ENCODE data around the gene C4B.
"Not testable (repeated sequence)": the region's sequence is repeated elsewhere in the genome, so short reads cannot be mapped to it uniquely, and the experiment has no call there.

C4B gene

DNA sequence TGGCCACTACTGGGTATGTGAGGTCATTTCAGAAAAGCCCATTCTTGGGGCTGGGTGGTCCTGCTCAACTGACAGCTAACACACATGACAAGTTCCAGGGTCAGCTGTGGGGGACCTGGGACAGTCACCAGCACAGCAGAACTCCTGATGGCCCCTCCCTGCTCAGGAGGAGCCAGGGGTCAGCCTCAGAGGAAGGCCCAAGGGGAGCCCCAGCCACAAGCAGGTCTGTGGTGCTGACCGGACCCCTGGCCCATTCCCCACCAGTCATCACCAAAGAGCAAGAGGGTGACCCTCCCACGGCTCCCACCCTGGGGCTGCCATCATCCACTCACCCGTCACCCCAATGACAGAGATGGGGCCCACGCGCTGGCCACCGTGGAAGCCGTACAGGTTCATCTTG lies 41.7 kb downstream of the C4B start:
- DNase-seq, result no peak

DNA sequence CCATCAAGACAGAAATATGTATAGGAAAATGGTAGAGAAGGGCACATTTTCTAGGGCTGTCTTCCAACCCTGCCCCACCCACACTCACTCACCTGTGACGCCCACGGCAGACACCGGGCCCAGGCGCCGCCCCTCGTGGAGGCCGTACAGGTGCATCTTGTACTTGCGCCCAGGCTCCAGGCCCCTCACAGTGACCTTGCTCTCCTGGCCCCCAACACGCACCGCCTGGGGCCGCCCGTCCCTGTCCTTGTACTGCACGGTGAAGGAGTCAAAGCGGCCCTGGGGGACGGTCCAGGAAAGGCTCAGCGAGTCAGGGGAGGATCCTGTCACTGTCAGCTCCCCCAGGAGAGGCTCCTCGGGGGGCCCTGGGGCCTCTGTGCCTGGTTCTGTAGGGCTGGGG lies 43.4 kb downstream of the C4B start:
- DNase-seq, result no peak

DNA sequence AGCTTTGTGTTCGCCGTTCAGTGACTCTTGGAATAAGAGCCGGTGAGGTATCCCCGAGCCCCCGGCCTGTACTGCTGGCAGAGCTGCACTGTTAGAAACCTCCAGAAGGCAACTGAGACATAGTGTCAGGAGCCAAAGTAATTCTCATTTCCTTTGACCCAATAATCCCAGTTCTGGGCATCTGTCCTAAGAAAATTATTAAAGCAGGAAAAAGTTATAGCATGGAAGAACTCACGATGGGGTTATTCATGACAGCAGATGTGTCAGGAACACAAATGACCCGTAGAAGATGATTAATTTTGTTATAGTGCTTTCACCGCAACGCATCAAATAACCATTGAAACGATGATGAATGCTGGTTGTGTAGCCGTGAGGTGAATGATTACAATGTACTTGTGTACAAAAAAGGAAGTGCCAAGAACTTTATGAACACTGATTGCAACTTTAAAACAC lies 43.9 kb downstream of the C4B start:
- no peak for DNase-seq

DNA sequence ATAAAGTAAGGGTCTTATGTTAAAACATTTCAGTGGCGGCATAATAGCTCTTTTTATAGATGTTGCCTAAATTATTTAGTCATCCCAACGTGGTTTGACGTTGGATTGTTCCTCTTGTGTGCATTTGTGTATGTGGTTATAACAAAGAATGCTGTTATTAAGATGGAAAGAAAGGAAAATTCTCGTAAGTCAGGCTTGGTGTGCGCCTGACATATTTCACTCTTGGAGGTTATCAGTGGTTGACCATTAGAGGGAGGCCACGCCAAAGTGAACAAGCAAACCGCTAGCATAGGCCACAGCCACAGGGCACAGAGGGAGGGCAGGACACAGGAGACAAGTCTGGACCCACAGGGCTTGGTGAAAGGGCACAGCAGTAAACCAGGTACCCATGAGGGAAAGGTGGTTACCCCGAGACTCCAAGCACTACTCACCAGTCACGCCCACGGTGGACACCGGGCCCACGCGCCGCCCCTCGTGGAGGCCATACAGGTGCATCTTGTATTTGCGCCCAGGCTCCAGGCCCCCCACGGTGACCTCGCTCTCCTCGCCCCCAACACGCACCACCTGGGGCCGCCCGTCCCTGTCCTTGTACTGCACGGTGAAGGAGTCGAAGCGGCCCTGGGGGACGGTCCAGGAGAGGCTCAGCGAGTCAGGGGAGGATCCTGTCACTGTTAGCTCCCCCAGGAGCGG lies 46.5 kb downstream of the C4B start:
- no peak for DNase-seq

DNA sequence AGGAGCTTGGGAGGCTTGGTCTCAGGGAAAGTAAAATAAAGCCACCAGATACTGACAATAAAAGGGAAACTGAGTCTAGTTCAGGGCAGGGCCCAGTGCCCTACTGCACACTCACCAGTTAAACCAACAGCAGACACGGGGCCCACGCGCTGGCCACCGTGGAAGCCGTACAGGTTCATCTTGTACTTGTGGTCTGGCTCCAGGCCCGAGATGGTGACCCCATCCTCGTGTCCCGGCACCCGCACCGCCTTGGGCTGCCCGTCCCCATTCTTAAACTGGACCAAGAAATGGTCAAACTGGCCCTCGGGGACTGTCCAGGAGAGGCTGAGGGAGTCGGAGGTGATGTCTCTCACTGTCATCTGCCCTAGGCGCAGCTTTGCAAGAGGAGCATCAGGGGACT lies 50.1 kb downstream of the C4B start:
- DNase-seq, result no peak

DNA sequence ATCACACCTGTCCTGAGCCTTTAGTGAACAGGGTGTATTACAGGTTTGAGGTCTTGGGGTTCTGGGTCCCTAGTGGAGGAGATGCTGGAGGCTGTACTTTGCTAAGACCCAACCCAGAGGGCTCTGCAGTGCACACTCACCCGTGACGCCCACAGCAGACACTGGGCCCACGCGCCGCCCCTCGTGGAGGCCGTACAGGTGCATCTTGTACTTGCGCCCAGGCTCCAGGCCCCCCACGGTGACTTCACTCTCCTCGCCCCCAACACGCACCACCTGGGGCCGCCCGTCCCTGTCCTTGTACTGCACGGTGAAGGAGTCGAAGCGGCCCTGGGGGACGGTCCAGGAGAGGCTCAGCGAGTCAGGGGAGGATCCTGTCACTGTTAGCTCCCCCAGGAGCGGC lies 52.9 kb downstream of the C4B start:
- DNase-seq, result not testable (repeated sequence)

DNA sequence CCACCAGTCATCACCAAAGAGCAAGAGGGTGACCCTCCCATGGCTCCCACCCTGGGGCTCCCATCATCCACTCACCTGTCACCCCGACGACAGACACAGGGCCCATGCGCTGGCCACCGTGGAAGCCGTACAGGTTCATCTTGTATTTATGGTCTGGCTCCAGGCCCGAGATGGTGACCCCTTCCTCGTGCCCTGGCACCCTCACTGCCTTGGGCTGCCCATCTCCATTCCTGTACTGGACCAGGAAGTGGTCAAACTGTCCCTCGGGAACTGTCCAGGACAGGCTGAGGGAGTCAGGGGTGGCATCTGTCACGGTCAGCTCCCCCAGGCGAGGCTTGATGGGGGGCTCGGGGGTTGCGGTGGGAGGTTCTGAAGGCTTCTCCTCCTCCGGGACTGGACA lies 53.7 kb downstream of the C4B start:
- not testable (repeated sequence) for DNase-seq

DNA sequence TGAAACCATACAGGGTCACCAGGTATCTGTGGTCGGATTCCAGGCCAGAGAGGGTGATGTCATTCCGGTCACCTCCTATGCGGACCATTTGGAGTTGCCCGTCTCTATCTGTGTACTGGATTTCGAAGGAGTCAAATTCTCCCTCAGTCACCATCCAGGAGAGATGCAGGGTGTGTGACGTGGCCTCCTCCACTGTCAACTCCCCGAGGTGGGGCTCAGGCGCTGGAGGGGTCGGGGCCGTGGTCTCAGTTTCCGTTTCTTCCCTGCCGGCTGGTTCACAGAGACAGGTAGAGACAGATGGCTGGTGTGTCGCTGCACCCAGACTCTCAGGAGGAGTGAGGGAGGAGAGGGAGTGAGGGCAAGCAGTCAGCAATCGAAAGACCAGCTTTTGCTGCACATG lies 54.3 kb downstream of the C4B start:
- DNase-seq, result no peak

DNA sequence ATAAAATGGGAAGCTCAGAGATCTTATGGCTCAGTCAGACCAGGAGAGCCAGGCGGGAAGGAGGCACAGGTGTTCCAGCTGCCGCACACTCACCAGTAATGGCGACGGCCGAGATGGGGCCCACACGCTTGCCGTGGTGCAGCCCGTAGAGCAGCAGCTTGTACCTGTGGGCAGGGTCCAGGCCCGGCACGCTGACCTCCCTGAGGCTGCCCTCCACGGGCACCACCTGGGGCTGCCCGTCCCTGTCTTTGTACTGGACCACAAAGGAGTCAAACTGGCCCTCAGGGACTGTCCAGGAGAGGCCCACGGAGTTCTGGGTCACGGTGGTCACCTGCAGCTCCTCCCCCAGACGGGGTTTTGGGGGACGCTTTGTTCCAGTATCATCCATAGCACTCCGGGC lies 54.9 kb downstream of the C4B start:
- DNase-seq, result no peak

DNA sequence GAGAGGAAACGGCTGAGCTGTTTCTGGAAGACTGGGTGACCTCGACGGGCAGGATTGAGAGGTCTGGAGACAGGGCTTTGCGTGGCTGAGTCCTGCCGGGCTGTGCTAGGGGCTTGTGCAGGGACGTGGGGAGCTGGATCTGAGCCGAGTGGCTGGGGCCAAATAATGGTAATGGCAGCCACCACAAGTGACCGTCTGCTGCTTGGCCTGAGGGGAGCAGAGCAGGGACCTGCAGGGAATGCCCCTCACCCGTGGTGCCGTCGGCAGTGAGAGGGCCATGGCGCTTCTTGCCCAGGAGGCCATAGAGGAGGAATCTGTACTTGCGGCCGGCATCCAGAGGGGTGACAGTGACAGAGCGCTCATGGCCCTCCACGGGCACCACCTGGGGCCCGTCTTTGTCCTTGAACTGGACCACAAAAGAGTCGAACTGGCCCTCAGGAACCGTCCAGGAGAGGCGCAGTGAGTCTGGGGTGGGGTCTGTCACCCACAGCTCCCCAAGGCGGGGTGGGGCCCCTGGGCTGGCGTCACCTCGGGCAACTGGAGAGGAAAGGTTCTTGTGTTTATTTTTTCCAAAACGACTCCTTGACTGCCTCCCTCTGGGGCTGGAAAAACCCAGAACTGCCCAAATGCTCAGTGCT lies 55.4 kb downstream of the C4B start:
- no peak for DNase-seq

DNA sequence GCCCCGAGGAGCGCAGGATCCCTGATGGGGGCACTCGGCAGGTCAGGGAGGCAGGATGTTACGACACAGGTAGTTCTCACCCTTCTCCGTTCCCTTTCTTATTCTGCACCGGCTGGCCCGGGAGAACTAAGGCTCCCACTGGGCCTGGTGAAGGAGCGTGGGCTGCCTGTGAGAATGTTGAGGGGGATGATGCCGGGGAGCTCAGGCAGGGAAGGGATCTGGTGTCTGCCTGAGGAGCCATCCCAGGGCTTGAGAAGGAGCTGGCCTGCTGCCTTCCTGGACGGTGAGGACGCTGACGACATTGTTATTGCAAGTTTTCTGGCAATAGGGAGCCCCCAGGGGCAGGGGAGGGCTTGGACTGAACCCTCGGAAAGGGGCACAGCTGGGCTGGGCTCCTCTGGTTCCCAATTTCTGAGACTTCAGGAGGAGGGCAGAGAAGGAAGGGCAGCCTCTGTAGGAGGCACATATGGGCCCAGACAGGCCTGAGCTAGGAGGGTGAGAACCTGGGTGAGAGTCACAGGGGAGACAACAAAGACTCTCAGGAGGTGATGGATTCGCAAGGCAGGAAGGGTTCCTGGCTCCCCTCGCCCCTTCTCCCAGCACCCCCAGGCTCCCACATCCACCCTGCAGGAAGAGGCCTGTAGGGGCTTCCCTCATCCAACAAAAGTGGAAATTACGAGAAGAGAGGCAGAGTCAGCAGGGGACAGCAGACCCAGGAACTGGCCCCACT lies 56.4 kb downstream of the C4B start:
- no peak for DNase-seq

DNA sequence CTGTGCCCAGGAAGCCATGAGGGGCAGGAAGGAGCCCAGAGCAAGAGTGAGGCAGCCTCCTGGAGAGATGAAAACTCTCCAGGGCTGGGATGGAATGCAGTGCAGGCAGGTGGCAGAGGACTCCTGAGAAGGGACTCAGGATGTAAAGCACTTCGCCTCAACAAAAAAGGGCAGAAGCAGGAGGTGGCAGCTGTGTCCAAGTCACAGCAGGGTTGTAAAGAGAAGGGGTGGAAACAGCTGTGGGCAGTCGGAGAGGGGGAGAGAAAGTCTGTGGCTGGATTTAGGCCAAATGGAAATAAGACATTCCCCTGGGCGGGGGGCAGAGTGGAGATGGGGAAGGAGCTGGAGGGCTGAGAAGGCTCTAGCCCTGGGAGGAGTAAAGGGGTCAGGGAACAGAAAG lies 58.5 kb downstream of the C4B start:
- no peak for DNase-seq

DNA sequence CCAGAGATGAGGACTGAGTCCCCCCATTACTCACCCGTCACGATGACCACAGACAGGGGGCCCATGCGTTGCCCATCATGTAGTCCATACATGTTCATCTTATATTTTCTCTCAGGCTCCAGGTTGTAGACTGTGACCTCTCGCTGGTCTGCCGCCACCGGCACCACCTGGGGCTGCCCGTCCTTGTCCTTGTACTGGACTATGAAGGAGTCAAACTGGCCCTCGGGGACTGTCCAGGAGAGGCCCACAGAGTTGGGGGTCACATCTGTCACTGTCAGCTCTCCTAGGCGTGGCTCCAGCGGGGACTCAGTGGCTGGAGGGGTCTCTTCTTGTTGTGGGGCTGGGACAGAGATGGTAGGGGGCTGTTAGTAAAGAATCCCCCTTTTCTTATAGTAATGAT lies 59.0 kb downstream of the C4B start:
- DNase-seq, result no peak

DNA sequence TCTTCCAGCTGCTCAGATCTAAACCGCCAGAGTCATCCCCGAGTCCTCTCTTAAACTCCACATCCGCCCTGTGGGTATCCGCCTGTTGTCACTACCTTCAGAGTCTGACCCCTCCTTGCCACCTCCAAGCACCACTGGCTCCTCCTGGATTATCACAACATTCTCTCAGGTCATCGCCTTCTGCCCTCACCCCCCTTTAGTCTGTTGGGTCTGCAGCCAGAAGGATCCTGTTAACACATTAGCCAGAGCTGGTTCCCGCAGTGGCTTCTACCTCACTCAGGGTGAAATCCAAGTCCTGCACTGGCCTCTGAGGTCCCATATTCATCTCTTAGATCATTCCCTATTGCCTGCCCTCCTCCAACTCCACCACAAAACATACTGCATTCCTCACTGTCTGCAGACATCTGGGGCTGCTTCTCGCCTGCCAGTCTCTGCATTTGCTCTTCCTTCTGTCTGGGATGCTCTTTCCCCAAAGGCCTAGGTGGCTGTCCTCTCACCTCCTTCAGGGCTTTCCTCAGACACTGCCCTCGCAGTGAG lies 60.5 kb downstream of the C4B start:
- DNase-seq, result no peak

DNA sequence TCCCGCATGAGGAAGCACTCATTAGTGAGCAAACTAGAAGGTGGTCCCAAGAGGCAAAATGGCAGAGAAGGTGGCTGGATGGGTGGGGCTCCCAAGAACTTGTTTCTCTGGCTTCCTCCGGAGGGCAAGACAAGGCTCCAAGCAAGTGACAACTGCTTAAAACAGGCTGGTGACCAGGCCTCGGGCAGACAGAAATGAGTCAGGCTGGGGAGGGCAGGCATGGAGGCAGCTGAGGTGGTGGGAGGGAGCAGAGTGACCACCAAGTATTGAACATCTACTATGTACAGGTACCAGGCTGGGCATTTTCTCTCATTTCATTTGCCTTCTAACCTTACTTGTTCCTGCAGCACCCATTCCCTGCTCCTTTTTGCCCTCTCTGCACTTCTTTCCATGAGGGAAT lies 61.2 kb downstream of the C4B start:
- no peak for DNase-seq

DNA sequence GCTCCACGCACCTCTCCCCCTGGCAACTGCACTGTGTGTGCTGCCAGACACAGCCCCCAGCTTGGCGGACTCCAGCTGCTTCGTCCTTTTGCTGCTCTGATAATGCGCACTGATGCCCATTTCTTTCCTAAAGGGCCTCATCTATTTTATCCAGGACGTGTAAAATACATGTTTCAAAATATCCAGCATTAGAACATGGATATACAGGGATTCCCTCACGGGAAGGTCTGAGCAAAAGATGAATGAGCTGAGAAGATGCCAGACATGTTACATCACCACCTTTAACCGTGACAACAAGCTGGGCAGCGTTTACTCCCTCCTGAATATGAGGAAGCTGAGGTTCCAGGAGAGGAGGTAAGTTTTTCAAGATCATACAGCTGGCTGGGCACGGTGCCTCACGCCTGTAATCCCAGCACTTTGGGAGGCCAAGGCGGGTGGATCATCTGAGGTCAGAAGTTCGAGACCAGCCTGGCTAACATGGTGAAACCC lies 61.8 kb downstream of the C4B start:
- DNase-seq, result no peak

DNA sequence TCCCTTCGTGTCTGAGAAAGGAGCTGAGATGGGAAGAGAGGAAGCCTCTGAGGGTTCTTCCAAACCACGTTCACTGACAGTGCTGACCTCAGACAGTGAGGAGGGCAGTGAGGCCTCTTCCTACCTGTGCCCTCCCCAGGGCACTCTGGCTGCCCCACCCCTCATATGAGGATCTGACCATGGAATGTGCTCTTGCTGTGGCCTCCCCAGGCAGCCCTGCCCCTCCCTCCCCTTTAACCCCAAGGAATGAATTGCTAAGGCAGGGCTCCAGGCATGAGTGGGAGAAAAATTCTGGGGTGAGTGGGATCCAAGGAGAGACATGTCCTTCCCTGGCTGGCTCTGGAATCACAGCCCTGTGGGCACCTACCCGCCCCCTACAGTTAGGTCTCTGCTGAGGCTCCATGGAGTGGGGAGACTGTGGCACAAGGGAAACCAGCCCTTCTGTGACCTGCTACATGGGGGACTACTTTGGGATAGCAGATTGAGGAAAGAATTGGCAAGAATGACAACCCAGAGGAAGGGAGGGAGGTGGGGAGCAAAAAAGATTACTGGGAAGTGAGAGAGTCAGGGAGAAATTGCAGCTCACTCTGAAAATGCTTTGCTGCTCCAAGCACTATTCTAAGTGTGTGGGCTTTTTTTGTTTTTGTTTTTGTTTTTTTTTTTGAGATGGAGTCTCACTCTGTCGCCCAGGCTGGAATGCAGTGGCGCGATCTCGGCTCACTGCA lies 65.1 kb downstream of the C4B start:
- no peak for DNase-seq

DNA sequence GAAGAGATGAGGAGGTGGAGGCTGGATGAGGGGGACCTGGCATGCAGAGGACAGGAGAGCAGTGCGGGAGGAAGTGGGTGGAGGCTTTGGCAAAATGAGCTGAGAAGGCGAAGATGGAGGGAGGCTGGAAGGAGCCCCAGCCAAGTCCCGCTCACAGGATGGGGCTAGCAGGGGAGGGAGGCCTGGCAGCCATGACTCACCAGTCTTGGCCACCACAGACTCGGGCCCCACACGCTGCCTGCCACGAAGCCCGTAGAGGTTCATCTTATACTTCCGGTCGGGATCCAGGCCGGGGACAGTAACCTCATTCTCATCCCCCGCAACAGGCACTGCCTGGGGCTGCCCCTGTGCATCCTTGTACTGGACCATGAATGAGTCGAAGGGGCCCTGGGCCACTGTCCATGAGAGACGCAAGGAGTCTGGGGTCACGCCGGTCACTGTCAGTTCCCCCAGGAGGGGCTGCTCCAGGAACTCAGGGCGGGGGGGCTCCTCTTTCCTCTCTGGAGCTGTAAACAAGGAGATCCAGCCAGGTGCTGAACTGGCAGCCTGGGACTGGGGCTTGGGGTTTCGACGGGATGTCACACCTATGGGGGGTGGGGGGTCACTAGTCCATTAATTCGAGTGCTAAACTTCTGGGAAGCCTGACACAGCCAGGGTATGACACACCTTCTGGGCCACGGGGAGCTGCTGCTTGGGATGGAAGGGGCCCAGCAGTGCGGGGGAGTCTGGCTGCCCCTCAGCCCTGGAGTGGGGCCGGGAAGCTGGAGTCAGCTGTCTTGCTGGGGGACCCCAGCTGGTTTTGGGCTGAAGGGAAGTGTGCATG lies 66.8 kb downstream of the C4B start:
- DNase-seq, result no peak

DNA sequence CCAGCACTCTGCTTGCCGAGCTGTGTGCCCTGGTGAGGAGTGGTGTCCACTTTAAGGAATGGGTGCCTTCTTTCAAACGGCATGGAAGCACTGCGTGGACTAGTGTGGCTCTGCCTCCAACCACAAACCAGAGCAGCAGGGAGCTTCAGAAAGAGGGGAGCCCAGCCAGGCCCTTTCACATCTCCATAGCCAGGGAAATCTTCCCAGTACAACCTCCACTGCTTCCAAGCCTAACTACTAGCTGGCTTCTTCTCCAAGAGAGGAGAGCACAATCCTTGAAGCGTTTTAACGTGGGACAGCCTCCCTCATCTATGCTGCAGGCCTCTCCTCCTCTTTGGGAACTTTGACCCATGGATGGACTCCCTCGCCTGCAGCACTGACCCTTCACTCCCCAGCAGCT lies 67.9 kb downstream of the C4B start:
- DNase-seq, result no peak

DNA sequence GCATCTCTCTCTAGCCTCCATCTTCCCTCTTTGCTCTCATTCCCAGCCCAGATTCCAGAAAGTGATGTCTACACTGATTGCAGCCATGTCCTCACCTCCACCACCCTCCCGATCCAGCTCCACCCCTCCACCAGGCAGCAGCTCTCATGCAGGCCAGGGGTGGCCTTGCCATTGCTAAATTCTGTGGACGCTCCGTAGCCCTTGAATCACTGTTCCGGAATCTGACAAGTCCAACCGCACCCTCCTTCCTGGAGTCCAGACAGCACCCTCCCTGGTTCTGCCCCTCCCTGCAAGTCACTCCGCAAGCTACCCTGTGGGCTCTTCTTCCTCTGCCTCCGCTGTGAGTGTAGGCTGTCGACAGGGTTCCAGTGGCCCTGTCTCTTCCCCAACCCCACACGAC lies 68.3 kb downstream of the C4B start:
- DNase-seq, result no peak

DNA sequence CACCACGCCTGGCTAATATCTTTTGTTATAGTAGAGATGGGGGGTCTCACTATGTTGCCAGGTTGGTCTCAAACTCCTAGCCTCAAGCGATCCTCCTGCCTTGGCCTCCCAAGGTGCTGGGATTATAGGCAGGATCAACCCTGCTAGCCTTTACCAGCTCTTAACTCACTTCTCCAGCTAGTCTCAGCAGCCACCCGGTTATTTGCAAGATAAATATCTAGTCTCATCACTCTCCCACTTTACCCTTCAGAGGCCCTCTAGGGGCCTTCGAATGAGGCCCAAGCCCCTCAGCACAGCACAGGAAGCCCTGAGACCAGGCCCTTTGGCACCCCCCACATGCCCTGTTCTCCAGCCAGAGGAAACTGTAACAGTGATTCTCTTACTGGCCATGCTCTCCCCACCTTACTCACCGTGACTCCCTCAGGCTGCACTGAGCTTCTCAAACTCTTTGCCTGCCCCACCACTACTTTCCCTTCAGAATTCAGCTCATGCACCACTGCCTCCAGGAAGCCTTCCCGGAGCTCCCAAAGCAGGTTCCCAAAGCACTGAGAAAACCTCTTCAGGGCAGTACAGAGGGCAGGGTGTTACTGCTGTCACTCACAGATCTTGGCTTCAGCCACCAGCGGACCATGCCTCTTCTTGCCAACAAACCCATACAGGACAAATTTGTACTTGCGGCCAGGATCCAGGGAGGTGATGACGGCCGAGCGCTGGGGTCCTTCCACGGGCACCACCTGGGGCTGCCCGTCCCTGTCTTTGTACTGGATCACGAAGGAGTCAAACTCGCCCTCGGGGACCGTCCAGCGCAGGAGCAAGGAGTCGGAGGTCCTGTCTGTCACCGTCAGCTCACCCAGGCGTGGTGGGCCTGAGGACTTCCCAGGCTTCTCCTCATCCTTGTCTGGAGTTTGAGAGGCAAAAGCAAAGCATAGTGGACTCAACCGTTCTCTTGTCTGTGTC lies 69.5 kb downstream of the C4B start:
- DNase-seq, result no peak

All from NCI-H1694 (cell line).